ENCODE data around the gene PLCH2.

PLCH2 gene

GRCh38 chr1:2471159-2471471 lies 5.0 kb upstream of the PLCH2 start:
- no peak for DNase-seq (ENCODE audit: low read depth)
- TF ChIP-seq, protein P1, sequence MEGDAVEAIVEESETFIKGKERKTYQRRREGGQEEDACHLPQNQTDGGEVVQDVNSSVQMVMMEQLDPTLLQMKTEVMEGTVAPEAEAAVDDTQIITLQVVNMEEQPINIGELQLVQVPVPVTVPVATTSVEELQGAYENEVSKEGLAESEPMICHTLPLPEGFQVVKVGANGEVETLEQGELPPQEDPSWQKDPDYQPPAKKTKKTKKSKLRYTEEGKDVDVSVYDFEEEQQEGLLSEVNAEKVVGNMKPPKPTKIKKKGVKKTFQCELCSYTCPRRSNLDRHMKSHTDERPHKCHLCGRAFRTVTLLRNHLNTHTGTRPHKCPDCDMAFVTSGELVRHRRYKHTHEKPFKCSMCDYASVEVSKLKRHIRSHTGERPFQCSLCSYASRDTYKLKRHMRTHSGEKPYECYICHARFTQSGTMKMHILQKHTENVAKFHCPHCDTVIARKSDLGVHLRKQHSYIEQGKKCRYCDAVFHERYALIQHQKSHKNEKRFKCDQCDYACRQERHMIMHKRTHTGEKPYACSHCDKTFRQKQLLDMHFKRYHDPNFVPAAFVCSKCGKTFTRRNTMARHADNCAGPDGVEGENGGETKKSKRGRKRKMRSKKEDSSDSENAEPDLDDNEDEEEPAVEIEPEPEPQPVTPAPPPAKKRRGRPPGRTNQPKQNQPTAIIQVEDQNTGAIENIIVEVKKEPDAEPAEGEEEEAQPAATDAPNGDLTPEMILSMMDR (conservative IDR thresholded peaks at IDR 0.05; ENCODE audit: low read depth, low read length) = no peak
- H3K4me3 ChIP-seq (ENCODE audit: low read length) = no peak overlapping the region

- DNase-seq (ENCODE audit: low read depth) = no peak
- H3K4me3 ChIP-seq (ENCODE audit: low read length) = no peak overlapping the region
- TF ChIP-seq, protein P1 (conservative IDR thresholded peaks at IDR 0.05; ENCODE audit: low read depth, low read length) = no peak
Measured at GRCh38 chr1:2471587-2472001, 4.5 kb upstream of the PLCH2 start.

DNA sequence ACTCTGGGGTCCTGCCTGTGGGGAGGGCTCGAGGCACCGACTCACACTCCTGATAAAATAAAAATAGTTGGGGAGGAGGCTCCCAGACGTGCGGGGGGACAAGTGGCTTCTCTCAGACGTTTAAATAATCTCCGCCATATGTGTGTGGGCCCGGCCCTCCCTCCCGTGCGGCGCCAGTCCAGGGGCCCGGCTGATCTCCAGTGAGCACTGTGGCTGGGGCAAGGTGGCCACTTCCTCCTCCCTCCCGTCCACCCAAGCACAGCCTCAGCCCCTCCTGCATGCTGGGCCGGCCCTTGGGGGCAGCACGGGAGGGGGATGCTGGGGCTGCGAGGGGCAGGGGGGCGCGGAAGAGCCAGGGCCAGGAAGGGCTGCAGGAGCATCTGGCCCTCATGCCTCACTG lies 4.0 kb upstream of the PLCH2 start:
- H3K4me3 ChIP-seq (ENCODE audit: low read length) = no peak overlapping the region
- TF ChIP-seq, protein P1 (conservative IDR thresholded peaks at IDR 0.05; ENCODE audit: low read depth, low read length) = no peak
- DNase-seq (ENCODE audit: low read depth) = no peak

DNA sequence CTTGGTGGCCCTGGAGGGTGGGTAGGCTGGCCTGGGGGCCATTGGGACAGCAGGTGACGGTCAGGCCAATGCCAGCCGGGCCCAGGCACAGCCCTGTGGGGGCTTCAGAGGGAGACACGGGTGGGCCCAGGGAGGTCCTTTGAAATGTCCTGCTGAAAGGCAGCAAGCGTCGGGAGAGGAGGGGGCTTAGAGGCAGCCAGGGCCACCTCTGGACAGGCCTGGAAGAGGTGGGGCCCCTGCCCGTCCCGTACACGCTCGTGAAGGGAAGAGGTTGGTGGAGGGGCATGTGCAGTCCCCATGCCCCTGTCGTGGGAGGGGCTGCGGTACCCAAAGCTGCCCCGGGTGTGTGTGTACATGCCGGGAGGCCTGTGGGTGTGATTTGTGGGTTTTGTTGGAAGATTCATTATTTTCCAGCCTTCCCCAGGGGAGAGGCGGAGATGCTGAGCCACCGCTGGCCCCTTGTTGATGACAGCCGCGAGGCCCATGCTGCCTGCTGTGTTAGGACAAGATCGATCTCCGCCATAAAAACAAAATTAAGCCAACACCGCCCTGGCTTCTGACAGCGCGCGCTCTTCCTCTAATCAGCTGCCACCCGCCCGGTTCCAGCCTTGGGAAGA lies 3.4 kb upstream of the PLCH2 start:
- no peak overlapping the region for H3K4me3 ChIP-seq (ENCODE audit: low read length)
- TF ChIP-seq, protein P1 (conservative IDR thresholded peaks at IDR 0.05; ENCODE audit: low read depth, low read length) = no peak
- DNase-seq (ENCODE audit: low read depth) = no peak

- TF ChIP-seq, protein P1 (conservative IDR thresholded peaks at IDR 0.05; ENCODE audit: low read depth, low read length) = no peak
- no peak for DNase-seq (ENCODE audit: low read depth)
- H3K4me3 ChIP-seq (ENCODE audit: low read length) = no peak overlapping the region
Measured at GRCh38 chr1:2473198-2473597, 2.9 kb upstream of the PLCH2 start.

DNA sequence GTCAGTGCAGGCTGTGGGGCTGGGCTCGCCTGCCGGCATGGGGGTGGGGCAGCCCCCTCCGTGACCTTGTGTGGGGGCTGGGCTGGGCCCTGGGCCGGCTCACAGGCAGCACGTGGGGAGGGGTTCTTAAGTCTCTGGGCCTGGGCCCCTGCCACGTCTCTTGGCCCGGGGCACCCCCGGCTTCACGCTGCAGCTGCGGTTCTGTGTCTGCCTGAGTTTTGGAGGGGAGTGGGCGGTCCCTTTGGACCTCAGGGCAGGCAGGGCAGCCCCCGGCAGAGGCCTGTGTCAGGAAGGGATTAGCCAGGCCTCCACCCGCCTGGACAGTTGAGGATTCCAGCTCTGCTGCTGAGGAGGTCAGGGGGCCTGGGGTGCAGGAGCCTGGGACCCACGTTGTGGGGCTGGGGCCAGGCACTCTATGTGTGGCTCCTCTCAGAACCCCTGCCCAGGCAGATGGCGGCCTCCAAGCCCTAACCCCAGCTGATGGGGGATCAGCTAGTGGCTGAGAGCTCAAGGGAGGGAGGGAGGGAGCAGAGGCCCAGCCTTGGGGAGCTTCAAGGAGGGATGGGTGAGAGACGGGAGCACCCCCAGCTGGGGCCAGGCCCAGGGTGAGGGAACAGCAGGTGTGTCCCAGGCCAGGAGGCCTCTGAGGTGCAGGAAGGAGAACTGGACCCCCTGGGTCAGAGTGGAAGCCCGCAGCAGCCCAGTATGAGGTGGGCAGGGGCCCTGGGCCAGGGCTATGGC lies 1.8 kb upstream of the PLCH2 start:
- TF ChIP-seq, protein P1 (conservative IDR thresholded peaks at IDR 0.05; ENCODE audit: low read depth, low read length) = no peak
- H3K4me3 ChIP-seq (ENCODE audit: low read length) = no peak overlapping the region

GRCh38 chr1:2474933-2475371 lies 1.1 kb upstream of the PLCH2 start:
- H3K4me3 ChIP-seq (ENCODE audit: low read length) = no peak overlapping the region
- DNase-seq (ENCODE audit: low read depth) = no peak

More for the DNA sequence above, 1.8 kb upstream of the PLCH2 start:
- DNase-seq (ENCODE audit: low read depth) = no peak

More at GRCh38 chr1:2474933-2475371, 1.1 kb upstream of the PLCH2 start:
- TF ChIP-seq, protein P1 (conservative IDR thresholded peaks at IDR 0.05; ENCODE audit: low read depth, low read length) = no peak
